ENCODE results near the gene METTL9. TPM values are rescaled to one million over a fixed set of nuclear protein-coding genes. Genes with fewer than 3 reads are reported as not detected.
A peak's percentile ranks its signal among the peaks of the same experiment; 100 is the strongest.
"Not testable (repeated sequence)": the region's sequence is repeated elsewhere in the genome, so short reads cannot be mapped to it uniquely, and the experiment has no call there.

METTL9 gene
- total and polyA plus RNA-seq, 2 of the 4 experiments (the other 2 are of a cell fraction), result 54.8 to 95.5 TPM

- H3K36me3 ChIP-seq (ENCODE audit: control insufficient read depth, insufficient read depth, low read length); H3K56ac ChIP-seq (ENCODE audit: extremely low read depth, insufficient read depth, low read length); in situ Hi-C loops (cut with MboI; ENCODE audit: low sequenced_read_pairs); H3K4ac ChIP-seq (ENCODE audit: low read depth, low read length); H3K18ac ChIP-seq (ENCODE audit: low read depth, low read length); H3K23ac ChIP-seq (ENCODE audit: low read depth, low read length); POLR2A ChIA-PET (ENCODE audit: unreplicated experiment); H2AK9ac ChIP-seq (replicated peaks; ENCODE audit: low read depth, low read length, poor library complexity); H2AK5ac ChIP-seq (ENCODE audit: low read depth, low read length); H2AFZ ChIP-seq (replicated peaks; ENCODE audit: low read length, poor library complexity); H4K20me1 ChIP-seq (ENCODE audit: insufficient read depth, low read length); H2BK15ac ChIP-seq (ENCODE audit: low read depth, low read length); BruUV-seq (replicated peaks); H4K91ac ChIP-seq (ENCODE audit: insufficient read depth, low read depth, low read length); H4K8ac ChIP-seq (ENCODE audit: low read depth in 2 of 2, low read length in 2 of 2); H3K9me3 ChIP-seq (ENCODE audit: control insufficient read depth, insufficient read depth, low read length); H3K4me3 ChIP-seq (ENCODE audit: insufficient read depth, low read depth, low read length); H2BK5ac ChIP-seq (ENCODE audit: low read depth, low read length, poor library complexity, severe bottlenecking); H3K79me1 ChIP-seq (ENCODE audit: low read depth in 1 of 2, low read length in 2 of 2); H2BK120ac ChIP-seq (ENCODE audit: low read depth, low read length); H3K9ac ChIP-seq (ENCODE audit: low read depth, low read length); CTCF ChIA-PET; ATAC-seq (ENCODE audit: low read depth); H3K14ac ChIP-seq (replicated peaks; ENCODE audit: low read depth, low read length); H3K4me2 ChIP-seq (ENCODE audit: low read depth, low read length); dilution Hi-C loops (cut with HindIII; ENCODE audit: low sequenced_read_pairs, unreplicated experiment); H4K5ac ChIP-seq (ENCODE audit: low read depth, low read length); H3K4me1 ChIP-seq (ENCODE audit: control insufficient read depth, insufficient read depth, low read length); H3K27ac ChIP-seq (ENCODE audit: insufficient read depth, low read length); H2BK20ac ChIP-seq (ENCODE audit: low read depth, low read length); H3K9me1 ChIP-seq (ENCODE audit: insufficient read depth, low read length): not testable (repeated sequence)
- peak; percentile 44 for DNase-seq
- peaks cover 13% of the 10 kb centered on the region for H3K27me3 ChIP-seq (ENCODE audit: control insufficient read depth, insufficient read depth, low read length)
- WGBS, 2 experiments (ENCODE audit: extremely low coverage in 2 of 2, insufficient read length in 1 of 2), result 80% methylated on average over 8 of the region's 25 CpGs; no CpG with 5 or more reads in 1 of the 2 experiments
- intact Hi-C loops (cut with micrococcal nuclease), result loop anchor here (5.0 kb wide), 2 partner anchors 254 to 766 kb away; no protein-coding TSS in a partner anchor
- TF ChIP-seq CEBPB (IDR thresholded peaks at IDR 0.05; ENCODE audit: low read depth, low read length), result peak; percentile 18; the same call in 1 of the 2 replicates
Observed at GRCh38 chr16:21556651-21557241, 42.6 kb upstream of the METTL9 start.
